Stimulated activated CD4-positive, alpha-beta T cell treated with anti-CD3 and anti-CD28 coated beads, Interleukin-12 subunit alpha, Interleukin-12 subunit beta, amount 100 ng/mL, for 24 hours (primary cell): ENCODE results near the gene CTPS1.

ENCODE experiments used
- DNase-seq, 2 experiments: peaks; one replicate each; pipeline ENCODE4 v3.0.0-alpha.2; 2020; ENCODE audit warnings: low read depth in 2 of 2

The CTPS1 gene

GRCh38 chr1:40979241-40980067 lies at the start of gene CTPS1:
Gene CTPS1 (plus strand): TSS chr1:40979696. CDS start chr1:40983291, 3,595 bp downstream.
- DNase-seq = peak; percentile 92 to 94

DNA sequence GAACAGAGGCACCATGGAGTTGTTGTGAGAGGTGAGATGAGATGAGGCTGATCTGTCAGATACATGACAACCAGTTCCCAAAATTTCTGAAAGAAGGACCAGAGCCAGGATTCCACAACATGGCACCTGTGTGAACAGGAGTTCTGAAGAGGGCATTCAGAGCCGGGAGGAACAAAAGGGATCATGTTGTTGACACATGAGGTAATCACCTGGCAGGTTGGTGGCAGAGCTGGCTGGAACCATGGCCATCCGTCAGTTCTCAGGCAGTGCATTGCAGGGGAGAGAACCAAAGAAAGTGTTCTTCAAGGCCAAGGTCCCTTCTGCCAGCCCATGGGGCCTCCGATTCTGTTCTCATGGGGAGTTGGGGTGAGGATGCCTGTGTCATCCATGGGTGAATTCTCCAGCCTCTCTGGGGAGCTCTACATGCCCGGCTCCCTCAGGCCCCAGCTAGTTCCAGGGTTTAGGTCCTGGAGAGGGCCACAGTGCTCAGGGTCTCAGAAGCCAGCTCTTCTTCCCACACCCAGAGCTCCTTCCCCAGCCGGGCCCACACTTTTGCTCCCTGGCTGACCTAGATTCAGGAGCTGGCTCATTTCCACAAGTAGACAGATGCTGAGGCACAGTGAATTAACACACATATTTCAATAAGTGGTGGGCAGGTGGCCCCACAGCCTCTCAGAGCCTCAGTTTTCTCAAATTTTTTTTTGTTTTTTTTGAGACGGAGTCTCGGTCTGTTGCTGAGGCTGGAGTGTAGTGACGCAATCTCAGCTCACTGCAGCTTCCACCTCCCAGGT lies 49.1 kb upstream of the CTPS1 start:
- no peak for DNase-seq

- DNase-seq = no peak
Observed at GRCh38 chr1:40931601-40932000, 47.9 kb upstream of the CTPS1 start.

DNA sequence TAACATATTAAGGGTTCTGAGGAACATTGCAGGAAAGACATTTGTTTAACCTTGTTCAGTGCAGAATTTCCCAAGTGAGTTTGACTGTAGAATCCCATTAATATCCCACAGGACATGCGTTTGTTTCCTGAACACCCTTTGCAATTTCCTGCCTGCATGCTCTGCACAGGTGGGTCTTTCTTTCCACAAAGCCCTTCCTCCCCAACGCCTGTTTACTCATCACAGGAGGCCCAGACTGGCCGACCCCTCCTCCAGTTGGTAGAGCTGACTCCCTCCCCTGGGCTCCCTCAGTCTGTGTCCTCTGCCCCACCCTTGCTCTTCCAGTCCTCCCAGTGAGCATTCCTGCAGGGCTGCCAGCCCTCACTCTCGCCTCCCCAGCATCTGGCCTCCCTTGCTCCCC lies 47.5 kb upstream of the CTPS1 start:
- no peak for DNase-seq

GRCh38 chr1:40936931-40937339 lies 42.6 kb upstream of the CTPS1 start:
- DNase-seq = no peak

GRCh38 chr1:40938393-40938792 lies 41.1 kb upstream of the CTPS1 start:
- no peak for DNase-seq

DNA sequence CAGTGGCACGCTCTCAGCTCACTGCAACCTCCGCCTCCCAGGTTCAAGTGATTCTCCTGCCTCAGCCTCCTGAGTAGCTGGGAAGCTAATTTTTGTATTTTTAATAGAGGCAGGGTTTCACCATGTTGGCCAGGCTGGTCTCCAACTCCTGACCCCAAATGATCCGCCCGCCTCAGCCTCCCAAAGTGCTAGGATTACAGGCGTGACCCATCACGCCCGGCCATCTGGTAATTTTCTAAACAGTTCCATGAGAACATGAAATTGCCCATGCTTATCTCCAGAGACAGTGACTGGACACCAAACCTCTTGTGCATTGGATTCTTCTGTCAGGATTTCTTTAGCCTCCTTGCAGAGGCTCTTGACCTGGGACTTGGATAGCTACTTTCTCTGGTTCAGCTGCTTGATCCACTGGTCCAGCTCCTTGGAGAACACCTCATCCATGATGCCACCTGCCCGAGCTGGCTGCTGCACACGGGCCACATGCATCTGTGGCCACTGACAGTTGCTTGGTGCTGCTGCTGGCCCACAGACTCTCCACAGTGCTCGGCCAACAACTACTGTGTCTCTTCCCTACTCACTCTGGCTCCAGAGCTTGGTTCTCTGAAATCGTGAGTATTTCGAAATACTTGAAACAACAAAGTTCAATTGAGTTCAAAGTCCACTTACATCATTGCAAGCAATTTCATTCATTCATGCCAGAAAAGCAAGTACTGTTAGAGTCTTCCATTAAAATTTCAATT lies 40.0 kb upstream of the CTPS1 start:
- no peak for DNase-seq

DNA sequence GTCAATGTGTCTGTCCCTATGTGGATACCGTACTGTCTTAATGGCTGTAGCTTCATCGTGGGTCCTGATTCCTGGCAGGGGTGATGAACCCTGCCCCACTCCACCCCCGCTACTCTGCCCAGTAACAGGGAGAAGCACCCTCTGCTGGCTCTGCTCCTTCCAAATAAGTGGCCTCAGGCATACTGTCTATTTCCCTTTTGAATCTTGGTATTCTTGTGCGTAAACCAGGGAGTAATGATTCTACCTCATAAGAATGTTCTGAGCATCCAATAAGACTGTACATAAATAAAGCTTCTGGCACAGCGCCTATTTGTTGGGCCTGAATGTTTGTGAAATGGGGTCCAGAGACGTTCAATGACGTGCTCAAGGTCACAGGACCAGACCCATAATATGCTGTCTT lies 35.2 kb upstream of the CTPS1 start:
- DNase-seq = no peak

DNA sequence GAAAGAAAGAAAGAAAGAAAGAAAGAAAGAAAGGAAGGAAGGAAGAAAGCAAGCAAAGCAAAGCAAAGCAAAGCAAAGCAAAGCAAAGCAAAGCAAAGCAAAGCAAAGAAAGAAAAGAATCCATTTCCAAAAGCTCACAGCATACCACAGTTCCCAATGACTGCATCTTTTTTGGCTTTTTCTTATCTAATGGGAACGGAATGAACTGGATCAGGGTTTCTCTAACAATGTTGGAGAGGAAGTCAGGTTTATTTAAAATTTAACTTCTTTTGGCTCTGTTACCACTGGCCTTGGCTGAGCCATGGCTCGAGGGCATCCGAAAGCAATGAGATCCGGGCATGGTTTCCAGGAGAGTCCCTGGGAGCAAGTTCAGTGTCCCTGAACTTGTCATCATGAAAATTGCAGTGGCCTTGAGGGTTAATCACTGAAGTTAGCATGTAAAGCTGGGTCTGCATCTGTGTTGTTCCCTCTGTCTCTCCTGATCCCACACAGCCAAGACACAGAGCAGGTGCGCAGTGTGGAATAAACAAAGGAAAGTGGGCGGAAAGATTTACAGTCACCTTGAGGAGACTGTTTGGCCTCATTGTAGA lies 34.6 kb upstream of the CTPS1 start:
- no peak for DNase-seq

DNA sequence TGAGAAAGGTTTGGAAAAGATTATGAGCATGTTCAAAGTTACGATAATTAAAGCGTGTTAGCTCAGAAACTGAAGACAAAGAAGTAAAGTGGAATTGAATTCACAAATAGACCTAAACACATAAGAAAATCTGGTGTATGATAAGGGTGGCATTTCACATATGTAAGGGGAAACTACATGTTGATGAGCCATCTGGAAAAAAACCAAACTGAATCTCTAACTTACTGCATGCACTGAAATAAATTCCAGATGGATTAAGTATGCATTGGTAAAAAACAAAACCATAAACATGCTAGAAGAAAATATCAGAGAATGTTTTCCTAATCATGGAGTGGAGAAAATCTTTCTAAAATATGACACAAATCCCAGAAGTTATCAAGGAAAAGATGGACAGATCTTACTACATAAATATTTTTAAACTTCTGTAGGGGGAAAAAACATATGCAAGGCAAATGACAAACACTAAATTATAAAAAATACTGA lies 34.0 kb upstream of the CTPS1 start:
- DNase-seq = no peak

GRCh38 chr1:40948741-40949443 lies 30.6 kb upstream of the CTPS1 start:
- DNase-seq = peak; percentile 15 to 46

GRCh38 chr1:40949563-40949962 lies 29.9 kb upstream of the CTPS1 start:
- no peak for DNase-seq

- peak; percentile 23 to 58 for DNase-seq
Observed at GRCh38 chr1:40951943-40952743, 27.4 kb upstream of the CTPS1 start.

DNA sequence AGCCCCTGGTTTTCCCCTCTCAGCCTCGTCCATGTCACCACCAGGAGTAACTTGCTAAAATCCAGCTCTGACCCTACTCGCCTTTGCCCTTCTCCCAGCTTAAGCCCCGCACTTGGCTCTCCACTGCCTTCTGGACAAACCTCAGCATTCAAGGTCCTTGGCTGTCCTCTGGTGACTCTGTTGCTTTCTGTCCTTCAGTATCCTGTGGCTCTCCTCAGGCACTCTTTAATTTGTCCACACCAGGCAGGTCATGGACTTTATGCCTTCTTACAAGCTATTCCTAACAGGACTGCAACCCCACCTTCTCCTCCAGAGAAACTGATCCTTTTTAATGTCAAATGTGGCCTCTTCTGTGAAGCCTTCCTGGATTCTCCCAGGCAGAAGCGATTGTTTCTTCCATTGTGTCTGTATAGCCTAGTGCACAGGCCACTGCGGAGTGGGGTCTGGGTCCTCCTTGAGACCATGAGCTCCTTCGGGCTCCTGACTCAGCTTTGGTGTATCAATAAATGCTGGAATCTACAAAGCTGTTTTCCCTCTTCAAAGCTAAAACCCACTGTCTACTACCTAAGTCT lies 26.7 kb upstream of the CTPS1 start:
- no peak for DNase-seq

GRCh38 chr1:40954626-40955025 lies 24.9 kb upstream of the CTPS1 start:
- no peak for DNase-seq

DNA sequence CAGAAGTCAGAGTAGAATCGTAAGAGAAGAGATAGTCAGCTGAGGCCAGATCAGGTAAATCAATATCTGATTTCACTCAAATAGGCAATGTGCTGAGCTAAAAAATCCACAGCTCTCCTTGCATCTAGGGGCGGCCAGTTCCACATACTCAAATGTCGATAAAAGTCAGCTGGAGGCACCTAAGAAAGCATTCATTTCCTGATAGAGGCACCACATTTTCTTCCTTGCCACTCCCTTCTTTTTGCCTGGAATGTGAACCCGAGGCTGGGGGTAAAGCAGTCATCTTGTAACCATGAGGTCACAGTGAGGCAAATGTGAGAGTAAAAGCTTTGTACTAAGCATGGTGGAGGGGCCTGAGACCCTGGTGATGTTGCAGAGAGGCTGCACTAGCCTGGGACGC lies 24.2 kb upstream of the CTPS1 start:
- no peak for DNase-seq

DNA sequence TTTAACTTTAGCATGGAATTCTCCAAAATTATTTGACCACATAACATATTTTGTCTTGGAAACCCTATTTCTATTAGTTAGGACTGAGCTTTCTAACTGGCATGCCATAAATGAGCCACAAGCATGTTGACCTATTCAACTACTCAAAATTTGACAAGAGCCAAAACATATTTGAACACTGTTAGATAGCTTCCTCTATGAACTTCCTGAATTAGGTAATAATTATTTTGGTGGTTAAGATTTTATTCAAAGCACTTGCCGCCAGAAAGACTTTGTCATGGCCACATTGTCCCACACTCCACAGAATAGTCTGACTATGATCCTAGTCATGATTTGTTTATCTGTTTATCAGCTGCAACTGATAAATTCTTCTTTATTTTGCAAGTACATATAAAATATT lies 23.1 kb upstream of the CTPS1 start:
- DNase-seq = no peak

GRCh38 chr1:40958210-40958609 lies 21.3 kb upstream of the CTPS1 start:
- no peak for DNase-seq

- DNase-seq = no peak
Observed at GRCh38 chr1:40965531-40965930, 14.0 kb upstream of the CTPS1 start.

DNA sequence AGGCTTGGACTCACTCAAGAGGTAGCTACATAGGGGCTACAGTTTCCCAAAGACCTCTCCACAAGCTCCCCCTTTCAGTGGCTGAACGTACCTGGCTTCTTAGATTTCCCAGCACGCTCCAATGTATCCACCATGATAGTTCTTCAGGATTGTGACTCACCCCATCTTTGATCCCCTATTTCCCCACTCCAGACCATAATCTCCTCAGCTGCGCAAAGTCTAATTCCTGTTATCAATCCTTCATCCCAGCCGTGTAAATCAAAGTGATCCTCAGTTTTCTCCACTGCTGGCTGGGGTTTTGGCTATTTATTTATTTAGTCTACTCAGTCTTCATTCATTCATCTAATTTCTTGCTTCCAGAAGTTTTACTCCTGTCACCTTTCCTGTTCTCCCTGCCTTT lies 13.1 kb upstream of the CTPS1 start:
- DNase-seq = no peak
